Effector memory CD8-positive, alpha-beta T cell (primary cell): ENCODE results near the gene ATG7.

Experiments
- ATAC-seq: fragments of 150-1000 bp; cut with Tn5 transposase; replicated peaks from 2 replicates; pipeline ENCODE4 v1.10.0; 2021; ENCODE audit warnings: mild to moderate bottlenecking, moderate library complexity
- DNase-seq, 3 experiments: peaks; one replicate each; pipeline ENCODE4 v3.0.0; 2021
- H3K27ac Mint-ChIP-seq, 2 donors: one replicate each; pipeline ENCODE4 v1.8.0; 2022; ENCODE audit warnings: mild to moderate bottlenecking in 2 of 2, mixed read lengths in 2 of 2, moderate library complexity in 2 of 2
- H3K27me3 Mint-ChIP-seq, 2 donors: one replicate each; pipeline ENCODE4 v1.8.0; 2022; ENCODE audit warnings: mixed read lengths in 2 of 2
- H3K36me3 Mint-ChIP-seq: one replicate; pipeline ENCODE4 v1.8.0; 2022; ENCODE audit warnings: mild to moderate bottlenecking, moderate library complexity, mixed read lengths; ENCODE audit not compliant: insufficient read depth
- H3K4me1 Mint-ChIP-seq, 2 donors: one replicate each; pipeline ENCODE4 v1.8.0; 2022; ENCODE audit warnings: low read depth in 2 of 2, mixed read lengths in 2 of 2
- H3K4me3 Mint-ChIP-seq, 2 donors: one replicate each; pipeline ENCODE4 v1.8.0; 2022; ENCODE audit warnings: mild to moderate bottlenecking in 2 of 2, mixed read lengths in 2 of 2, moderate library complexity in 2 of 2
- H3K9me3 Mint-ChIP-seq, 2 donors: one replicate each; pipeline ENCODE4 v1.8.0; 2022; ENCODE audit warnings: mixed read lengths in 2 of 2

ATG7 gene

DNA sequence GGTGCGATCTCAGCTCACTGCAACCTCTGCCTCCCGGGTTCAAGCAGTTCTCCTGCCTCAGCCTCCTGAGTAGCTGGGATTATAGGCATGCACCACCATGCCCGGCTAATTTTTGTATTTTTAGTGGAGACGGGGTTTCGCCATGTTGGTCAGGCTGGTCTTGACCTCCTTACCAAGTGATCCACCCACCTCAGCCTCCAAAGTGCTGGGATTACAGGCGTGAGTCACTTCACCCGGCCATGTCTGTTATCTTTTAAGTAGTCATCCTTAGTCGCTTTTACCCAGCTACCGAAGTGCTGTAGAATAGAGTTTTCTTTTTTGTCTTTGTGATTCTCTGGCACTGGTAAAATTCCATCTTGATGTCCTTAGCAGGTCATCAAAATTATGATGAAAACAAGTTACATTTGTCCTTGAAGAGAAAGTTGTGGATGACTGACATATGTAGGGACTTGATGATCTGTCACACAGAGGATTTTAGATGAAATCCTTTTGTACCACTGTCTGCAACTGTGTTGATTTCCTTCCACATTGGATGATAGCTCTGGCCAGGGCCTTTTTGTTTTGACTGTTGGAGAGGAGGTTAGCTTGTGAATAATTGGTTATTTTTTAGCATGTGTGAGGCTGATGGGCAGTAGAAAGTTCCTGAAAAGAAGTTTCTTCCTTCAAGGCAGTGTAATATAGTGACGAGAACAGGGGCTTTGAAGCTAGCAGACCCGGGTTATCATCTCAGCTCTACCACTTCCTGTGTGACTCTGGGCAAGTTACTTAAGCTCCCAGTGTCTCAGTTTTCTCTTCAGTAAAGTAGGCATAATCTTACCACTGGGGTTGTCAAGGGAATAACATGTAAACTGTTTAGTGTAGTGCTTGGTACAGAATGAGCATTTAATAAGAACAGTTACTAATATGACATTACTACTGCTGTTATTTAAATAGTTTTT, 18.8 kb downstream of the ATG7 start:
- ATAC-seq (peak; percentile 91), DNase-seq (peak; percentile 33 to 40 (median 36))
- H3K9me3 Mint-ChIP-seq = no peaks in the 10 kb centered on the region
- H3K27ac Mint-ChIP-seq = peak overlapping the region; percentile 94 to 100
- H3K4me3 Mint-ChIP-seq = peak overlapping the region; percentile 59 to 82
- H3K4me1 Mint-ChIP-seq = peaks cover 37 to 54% of the 10 kb centered on the region in 2 donors
- H3K27me3 Mint-ChIP-seq = no peaks in the 10 kb centered on the region
- H3K36me3 Mint-ChIP-seq = peaks cover 20% of the 10 kb centered on the region

- Mint-ChIP-seq H3K27me3 (no peaks in the 10 kb centered on the region), H3K36me3 (peaks cover 20% of the 10 kb centered on the region), H3K4me1 (peaks cover 36 to 50% of the 10 kb centered on the region in 2 donors), H3K4me3 (peak overlapping the region; percentile 59 to 82), H3K27ac (peak overlapping the region; percentile 94 to 100), H3K9me3 (no peaks in the 10 kb centered on the region)
- no peak for ATAC-seq
- DNase-seq = peak in 1 of 3 experiments; percentile 8
Observed at GRCh38 chr3:11291808-11292207, 19.6 kb downstream of the ATG7 start.

DNA sequence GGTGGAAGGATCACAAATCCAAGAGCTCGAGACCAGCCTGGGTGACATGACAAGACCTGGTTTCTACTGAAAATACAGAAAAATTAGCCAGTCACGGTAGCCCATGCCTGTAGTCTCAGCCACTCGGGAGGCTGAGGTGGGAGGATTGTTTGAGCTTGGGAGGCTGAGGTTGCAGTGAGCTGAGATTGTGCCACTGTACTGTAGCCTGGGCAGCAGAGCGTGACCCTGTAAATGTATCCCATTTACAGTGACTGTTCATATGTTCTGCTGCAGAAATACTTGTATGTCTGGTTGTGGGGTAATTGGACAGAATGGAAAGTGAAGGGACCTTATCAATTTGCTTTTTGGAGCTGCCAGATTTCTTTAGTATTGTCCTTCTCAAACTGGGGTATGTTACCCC, 24.9 kb downstream of the ATG7 start:
- ATAC-seq (no peak), DNase-seq (no peak)
- H3K36me3 Mint-ChIP-seq = peaks cover 43% of the 10 kb centered on the region
- H3K4me3 Mint-ChIP-seq = no peak overlapping the region
- H3K27me3 Mint-ChIP-seq = no peaks in the 10 kb centered on the region
- H3K27ac Mint-ChIP-seq = no peak overlapping the region
- no peaks in the 10 kb centered on the region for H3K9me3 Mint-ChIP-seq
- peaks cover 7 to 12% of the 10 kb centered on the region in 2 donors for H3K4me1 Mint-ChIP-seq

DNA sequence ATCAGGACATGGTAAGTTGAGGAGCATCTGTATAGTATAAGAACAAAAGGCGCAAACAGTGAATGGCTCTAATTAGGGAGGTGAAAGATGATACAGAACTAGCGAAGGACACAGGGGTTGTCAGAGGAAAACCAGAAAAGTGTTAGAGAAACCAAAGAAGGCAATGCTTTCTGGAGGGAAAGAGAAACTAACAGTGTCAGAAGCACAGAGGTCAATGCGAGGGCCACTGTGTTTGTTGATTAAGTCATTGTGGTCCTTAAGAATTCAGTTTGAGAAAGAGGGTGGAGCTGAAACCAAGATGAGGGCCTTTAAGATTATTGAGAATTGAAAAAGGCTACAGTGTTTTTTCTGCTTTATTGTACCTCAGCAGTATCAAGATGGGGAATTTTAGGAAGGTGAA, 28.8 kb downstream of the ATG7 start:
- ATAC-seq (peak; percentile 97), DNase-seq (peak in 1 of 3 experiments; percentile 24)
- H3K27me3 Mint-ChIP-seq = no peaks in the 10 kb centered on the region
- peaks cover 8 to 21% of the 10 kb centered on the region in 2 donors for H3K4me1 Mint-ChIP-seq
- peak overlapping the region; percentile 3 to 54 for H3K4me3 Mint-ChIP-seq
- H3K9me3 Mint-ChIP-seq = no peaks in the 10 kb centered on the region
- H3K36me3 Mint-ChIP-seq = peaks cover 41% of the 10 kb centered on the region
- peak overlapping the region; percentile 75 to 92 for H3K27ac Mint-ChIP-seq

DNA sequence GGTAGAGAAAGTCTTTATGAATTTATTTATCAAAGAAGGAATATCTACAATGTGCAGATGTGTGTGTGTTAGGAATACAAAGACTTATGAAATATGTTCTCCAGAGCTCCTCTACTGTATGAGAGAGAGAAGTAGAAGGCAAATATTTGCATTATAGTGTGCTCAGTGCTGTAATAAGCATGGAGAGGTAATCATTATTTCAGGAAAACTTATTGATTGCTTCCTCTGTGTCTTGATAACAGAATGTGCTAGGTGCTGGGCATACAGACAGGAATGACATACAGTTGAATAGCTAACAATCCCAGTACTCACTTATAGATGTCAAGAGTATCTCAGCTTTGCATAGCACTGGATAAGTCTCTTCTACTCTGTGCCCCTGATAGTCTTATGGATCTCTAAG, 30.2 kb downstream of the ATG7 start:
- Mint-ChIP-seq H3K36me3 (peaks cover 37% of the 10 kb centered on the region), H3K27ac (peak overlapping the region in 1 of 2 donors; percentile 42), H3K4me1 (peaks cover 22 to 36% of the 10 kb centered on the region in 2 donors), H3K27me3 (no peaks in the 10 kb centered on the region), H3K4me3 (no peak overlapping the region), H3K9me3 (no peaks in the 10 kb centered on the region)
- no peak for DNase-seq
- no peak for ATAC-seq

DNA sequence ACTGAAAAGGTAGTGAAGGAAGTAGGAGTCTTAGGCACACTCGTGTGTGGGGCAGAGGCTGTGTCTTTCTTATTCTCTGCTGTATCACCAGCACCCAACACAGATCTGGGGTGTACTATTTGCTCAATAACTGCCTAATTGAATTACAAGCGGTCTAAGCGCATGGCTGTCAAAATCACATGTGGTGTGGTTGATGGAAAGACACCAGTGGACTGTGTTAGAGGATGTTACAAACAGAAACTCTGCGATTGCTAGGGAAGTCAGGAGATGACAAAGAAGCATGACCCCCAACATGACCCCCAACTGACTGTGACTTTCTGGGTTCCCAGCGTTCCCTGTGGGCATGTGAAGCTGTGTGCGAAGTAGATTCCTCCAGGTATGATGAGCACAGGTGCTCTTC, 32.0 kb downstream of the ATG7 start:
- H3K4me1 Mint-ChIP-seq = peaks cover 24 to 42% of the 10 kb centered on the region in 2 donors
- no peak overlapping the region for H3K27ac Mint-ChIP-seq
- H3K36me3 Mint-ChIP-seq = peaks cover 30% of the 10 kb centered on the region
- H3K9me3 Mint-ChIP-seq = no peaks in the 10 kb centered on the region
- ATAC-seq = no peak
- H3K27me3 Mint-ChIP-seq = no peaks in the 10 kb centered on the region
- H3K4me3 Mint-ChIP-seq = no peak overlapping the region
- DNase-seq = no peak

- ATAC-seq = no peak
- Mint-ChIP-seq H3K36me3 (peaks cover 32% of the 10 kb centered on the region), H3K27ac (peak overlapping the region in 1 of 2 donors; percentile 89), H3K9me3 (no peaks in the 10 kb centered on the region), H3K27me3 (no peaks in the 10 kb centered on the region), H3K4me1 (peaks cover 22 to 38% of the 10 kb centered on the region in 2 donors), H3K4me3 (no peak overlapping the region)
- DNase-seq = no peak
Observed at GRCh38 chr3:11305509-11305908, 33.3 kb downstream of the ATG7 start.

DNA sequence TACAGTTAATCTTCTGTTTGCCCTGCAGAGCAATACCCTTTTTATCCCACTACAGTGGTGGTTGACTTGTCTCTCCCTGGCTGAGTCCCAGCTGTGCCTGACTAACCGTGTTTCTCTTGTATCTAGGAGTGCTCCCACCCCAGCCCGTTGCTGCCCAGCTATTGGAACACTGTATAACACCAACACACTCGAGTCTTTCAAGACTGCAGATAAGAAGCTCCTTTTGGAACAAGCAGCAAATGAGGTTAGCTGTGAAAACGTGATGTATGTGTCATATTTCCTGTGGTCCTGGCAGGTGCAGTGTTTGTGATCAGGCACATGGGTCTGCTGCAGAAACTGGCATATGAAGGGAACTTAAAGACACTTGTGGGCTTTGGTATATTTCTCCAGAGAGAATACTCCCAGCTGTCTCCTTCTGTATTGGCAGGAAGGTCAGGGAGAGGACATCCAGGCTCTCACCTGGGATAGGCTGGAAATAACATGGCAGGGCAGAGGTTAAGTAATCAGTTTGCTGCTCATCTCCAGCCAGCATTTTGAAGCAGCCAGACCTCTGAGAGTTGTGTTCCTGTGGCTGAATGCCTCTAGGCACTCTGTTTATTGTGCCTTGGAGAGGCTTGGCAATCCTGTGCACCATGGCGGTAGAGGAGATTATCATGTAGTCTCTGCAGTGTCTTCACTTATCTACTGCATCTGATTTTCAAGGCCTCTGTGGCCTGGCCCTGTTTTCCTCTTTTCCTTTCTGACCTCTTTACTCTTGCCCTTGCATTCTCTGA, 34.8 kb downstream of the ATG7 start:
- H3K4me3 Mint-ChIP-seq = peak overlapping the region; percentile 30 to 40
- ATAC-seq = peak; percentile 98

GRCh38 chr3:11307830-11308432, 35.7 kb downstream of the ATG7 start:
- Mint-ChIP-seq H3K27ac (peak overlapping the region; percentile 89 to 91), H3K4me3 (peak overlapping the region in 1 of 2 donors; percentile 40), H3K9me3 (no peaks in the 10 kb centered on the region), H3K36me3 (peaks cover 43% of the 10 kb centered on the region), H3K27me3 (no peaks in the 10 kb centered on the region), H3K4me1 (peaks cover 17 to 30% of the 10 kb centered on the region in 2 donors)
- ATAC-seq = no peak
- no peak for DNase-seq

More for the DNA sequence above, 34.8 kb downstream of the ATG7 start:
- H3K27me3 Mint-ChIP-seq = no peaks in the 10 kb centered on the region
- no peaks in the 10 kb centered on the region for H3K9me3 Mint-ChIP-seq
- H3K27ac Mint-ChIP-seq = peak overlapping the region; percentile 89 to 91
- H3K4me1 Mint-ChIP-seq = peaks cover 17 to 30% of the 10 kb centered on the region in 2 donors
- peak; percentile 21 to 29 (median 26) for DNase-seq
- peaks cover 37% of the 10 kb centered on the region for H3K36me3 Mint-ChIP-seq

DNA sequence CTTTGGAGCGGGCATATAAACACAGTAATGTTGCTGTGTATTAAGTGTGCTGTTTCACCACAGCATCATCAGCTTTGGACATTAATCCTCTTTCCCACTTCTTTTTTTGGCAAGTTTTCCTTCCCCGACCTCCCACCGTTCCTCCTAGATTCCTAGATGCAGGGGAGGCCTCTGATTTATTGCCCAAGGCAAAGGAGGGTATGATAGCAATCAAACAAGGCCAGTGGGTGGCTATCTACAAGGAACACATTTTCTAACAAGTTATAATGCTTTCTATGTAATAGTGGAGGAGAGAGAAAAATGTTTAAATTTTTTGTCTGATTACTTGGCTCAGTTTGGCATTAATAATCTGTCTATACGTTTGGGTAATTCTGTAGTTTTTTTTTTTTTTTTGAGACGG, 38.1 kb downstream of the ATG7 start:
- DNase-seq = no peak
- Mint-ChIP-seq H3K9me3 (no peaks in the 10 kb centered on the region), H3K4me1 (peaks cover 17 to 27% of the 10 kb centered on the region in 2 donors), H3K4me3 (no peak overlapping the region), H3K27ac (no peak overlapping the region), H3K27me3 (no peaks in the 10 kb centered on the region), H3K36me3 (peaks cover 47% of the 10 kb centered on the region)
- no peak for ATAC-seq

GRCh38 chr3:11312166-11312565, 40.0 kb downstream of the ATG7 start:
- Mint-ChIP-seq H3K27ac (peak overlapping the region in 1 of 2 donors; percentile 52), H3K9me3 (no peaks in the 10 kb centered on the region), H3K27me3 (no peaks in the 10 kb centered on the region), H3K36me3 (peaks cover 51% of the 10 kb centered on the region), H3K4me3 (no peak overlapping the region), H3K4me1 (peaks cover 5 to 10% of the 10 kb centered on the region in 2 donors)
- no peak for ATAC-seq
- DNase-seq = no peak

DNA sequence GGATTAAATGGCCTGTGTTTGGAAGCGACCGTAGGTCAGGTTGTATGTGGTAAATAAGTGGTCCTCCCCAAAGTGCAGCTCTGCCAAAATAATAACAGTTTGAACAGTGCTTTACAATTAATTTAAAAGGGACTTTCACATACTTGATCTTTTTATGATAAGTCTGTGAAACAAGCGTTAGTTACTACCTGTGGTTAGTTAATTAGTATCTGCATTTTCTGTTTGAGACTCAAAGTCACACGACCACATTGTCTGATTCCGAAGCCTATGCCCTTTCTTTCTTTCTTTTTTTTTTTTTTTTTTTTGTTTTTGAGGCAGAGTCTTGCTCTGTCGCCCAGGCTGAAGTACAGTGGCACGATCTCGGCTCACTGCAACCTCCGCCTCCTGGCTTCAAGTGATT, 45.1 kb downstream of the ATG7 start:
- Mint-ChIP-seq H3K9me3 (no peaks in the 10 kb centered on the region), H3K36me3 (peaks cover 37% of the 10 kb centered on the region), H3K27ac (no peak overlapping the region), H3K27me3 (no peaks in the 10 kb centered on the region), H3K4me3 (no peak overlapping the region), H3K4me1 (no peaks in the 10 kb centered on the region)
- ATAC-seq = no peak
- DNase-seq = no peak

DNA sequence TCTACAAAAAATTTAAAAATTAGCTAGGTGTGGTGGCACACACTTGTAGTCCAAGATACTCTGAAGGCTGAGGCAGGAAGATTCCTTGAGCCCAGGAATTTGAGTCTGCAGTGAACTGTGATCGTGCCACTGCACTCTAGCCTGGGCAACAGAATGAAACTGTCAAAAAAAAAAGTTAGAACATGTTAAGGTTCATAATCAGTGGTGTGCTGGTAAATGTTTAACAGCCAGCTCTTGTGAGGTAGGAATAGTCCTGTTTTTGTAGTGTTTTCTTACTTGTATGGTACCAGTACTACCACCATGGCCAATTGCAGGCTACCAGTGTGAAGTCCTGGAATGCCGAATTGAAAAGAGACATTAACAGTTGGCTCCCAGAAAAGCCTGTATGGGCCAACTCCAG, 50.7 kb downstream of the ATG7 start:
- Mint-ChIP-seq H3K4me1 (no peaks in the 10 kb centered on the region), H3K36me3 (peaks cover 33% of the 10 kb centered on the region)
- no peak for ATAC-seq

More for the DNA sequence above, 50.7 kb downstream of the ATG7 start:
- Mint-ChIP-seq H3K27me3 (no peaks in the 10 kb centered on the region), H3K4me3 (no peak overlapping the region), H3K27ac (peak overlapping the region in 1 of 2 donors; percentile 53), H3K9me3 (no peaks in the 10 kb centered on the region)
- no peak for DNase-seq
